IMR-90 (cell line): ENCODE data around the gene TIGAR. TPM values are rescaled to one million over a fixed set of nuclear protein-coding genes. Genes with fewer than 3 reads are reported as not detected.

Source experiments
- ATAC-seq: fragments of 200-7000 bp; cut with Tn5 transposase; 2 replicates; pipeline ENCODE4 v1.9.1; 2020; ENCODE audit warnings: low read depth, mild to moderate bottlenecking, moderate library complexity
- BruUV-seq: library from RNA; stranded (reverse); fragments of 400-500 nt; replicated peaks from 2 replicates; lab custom pipeline; 2021; lab: Mats Ljungman, UMichigan
- CTCF ChIA-PET: fragments of 300-600 bp; formaldehyde crosslinking; extraction: SDS; loops from one replicate; lab custom pipeline; 2021; ENCODE audit warnings: antibody characterized with exemption; lab: Yijun Ruan, JAX
- POLR2A ChIA-PET: fragments of 300-600 bp; sonication (Branson Sonifier 250); formaldehyde crosslinking; loops from one replicate; lab custom pipeline; 2022; ENCODE audit warnings: antibody characterized with exemption; ENCODE audit not compliant: unreplicated experiment; lab: Charles Lee
- DNase-seq: peaks from one replicate; pipeline ENCODE4 v3.0.0; 2013
- H2AFZ ChIP-seq: replicated peaks from 2 replicates; pipeline ENCODE3; 2013; ENCODE audit warnings: low read length, mild to moderate bottlenecking; ENCODE audit not compliant: poor library complexity
- H2AK5ac ChIP-seq: 2 replicates; pipeline ENCODE4 v1.6.1; 2013; ENCODE audit warnings: low read depth, low read length, inconsistent platforms
- H2AK9ac ChIP-seq: replicated peaks from 2 replicates; pipeline ENCODE3; 2013; ENCODE audit warnings: mild to moderate bottlenecking, low read depth, low read length, moderate library complexity; ENCODE audit not compliant: poor library complexity
- H2BK120ac ChIP-seq: 2 replicates; pipeline ENCODE4 v1.6.1; 2013; ENCODE audit warnings: low read depth, low read length, inconsistent platforms
- H2BK15ac ChIP-seq: 3 replicates; pipeline ENCODE4 v1.6.1; 2013; ENCODE audit warnings: low read depth, low read length, inconsistent platforms
- H2BK20ac ChIP-seq: 2 replicates; pipeline ENCODE4 v1.6.1; 2013; ENCODE audit warnings: low read depth, mild to moderate bottlenecking, inconsistent platforms, low read length, moderate library complexity
- H2BK5ac ChIP-seq: 2 replicates; pipeline ENCODE4 v1.6.1; 2013; ENCODE audit warnings: mild to moderate bottlenecking, low read depth, low read length, inconsistent platforms; ENCODE audit not compliant: poor library complexity, severe bottlenecking
- H3K14ac ChIP-seq: replicated peaks from 2 replicates; pipeline ENCODE4 v1.6.1; 2013; ENCODE audit warnings: low read depth, low read length, inconsistent platforms
- H3K18ac ChIP-seq: 2 replicates; pipeline ENCODE4 v1.6.1; 2013; ENCODE audit warnings: low read depth, low read length, control low read depth
- H3K23ac ChIP-seq: 2 replicates; pipeline ENCODE4 v1.6.1; 2013; ENCODE audit warnings: low read depth, low read length, inconsistent platforms
- H3K27ac ChIP-seq: 2 replicates; pipeline ENCODE4 v1.5.1; 2013; ENCODE audit warnings: mild to moderate bottlenecking, control low read depth, low read length; ENCODE audit not compliant: insufficient read depth
- H3K27me3 ChIP-seq: 2 replicates; pipeline ENCODE4 v1.6.1; 2013; ENCODE audit warnings: low read length; ENCODE audit not compliant: control insufficient read depth, insufficient read depth
- H3K36me3 ChIP-seq: 2 replicates; pipeline ENCODE4 v1.6.1; 2013; ENCODE audit warnings: low read length, mixed read lengths; ENCODE audit not compliant: control insufficient read depth, insufficient read depth
- H3K4ac ChIP-seq: 2 replicates; pipeline ENCODE4 v1.6.1; 2013; ENCODE audit warnings: low read depth, low read length, inconsistent platforms
- H3K4me1 ChIP-seq: 2 replicates; pipeline ENCODE4 v1.6.1; 2013; ENCODE audit warnings: low read length, mixed read lengths; ENCODE audit not compliant: control insufficient read depth, insufficient read depth
- H3K4me2 ChIP-seq: 2 replicates; pipeline ENCODE4 v1.6.1; 2013; ENCODE audit warnings: low read depth, mild to moderate bottlenecking, control low read depth, low read length, moderate library complexity
- H3K4me3 ChIP-seq: 2 replicates; pipeline ENCODE4 v1.5.1; 2013; ENCODE audit warnings: low read depth, mild to moderate bottlenecking, control low read depth, low read length, moderate library complexity; ENCODE audit not compliant: insufficient read depth
- H3K56ac ChIP-seq: 2 replicates; pipeline ENCODE4 v1.6.1; 2013; ENCODE audit warnings: low read length, inconsistent platforms; ENCODE audit not compliant: insufficient read depth; ENCODE audit errors: extremely low read depth
- H3K79me1 ChIP-seq, 2 experiments: 2 replicates each; pipeline ENCODE4 v1.6.1; 2013; ENCODE audit warnings: low read length in 2 of 2, inconsistent platforms in 1 of 2, low read depth in 1 of 2
- H3K9ac ChIP-seq: 2 replicates; pipeline ENCODE4 v1.6.1; 2013; ENCODE audit warnings: low read depth, low read length, control low read depth
- H3K9me1 ChIP-seq: 2 replicates; pipeline ENCODE4 v1.6.1; 2013; ENCODE audit warnings: low read length, inconsistent platforms; ENCODE audit not compliant: insufficient read depth
- H3K9me3 ChIP-seq: 2 replicates; pipeline ENCODE4 v1.6.1; 2013; ENCODE audit warnings: low read length; ENCODE audit not compliant: control insufficient read depth, insufficient read depth
- H4K20me1 ChIP-seq: 2 replicates; pipeline ENCODE4 v1.6.1; 2013; ENCODE audit warnings: low read length, inconsistent platforms; ENCODE audit not compliant: insufficient read depth
- H4K5ac ChIP-seq: 2 replicates; pipeline ENCODE4 v1.6.1; 2013; ENCODE audit warnings: mild to moderate bottlenecking, low read depth, low read length, control low read depth
- H4K8ac ChIP-seq, 2 experiments: 2 replicates each; pipeline ENCODE4 v1.6.1; 2013; ENCODE audit warnings: low read depth in 2 of 2, low read length in 2 of 2, control low read depth in 1 of 2, inconsistent platforms in 1 of 2
- H4K91ac ChIP-seq: 2 replicates; pipeline ENCODE4 v1.6.1; 2013; ENCODE audit warnings: low read depth, low read length, inconsistent platforms; ENCODE audit not compliant: insufficient read depth
- BHLHE40 ChIP-seq: fragments of 150-350 bp; IDR thresholded peaks from 2 replicates; pipeline ENCODE4 v1.6.1; 2016; ENCODE audit warnings: mild to moderate bottlenecking, low read depth, low read length
- CHD1 ChIP-seq: IDR thresholded peaks from 2 replicates; pipeline ENCODE4 v1.6.1; 2012; ENCODE audit warnings: low read depth, low read length, improper control_type of control experiment
- MAZ ChIP-seq: IDR thresholded peaks from 2 replicates; pipeline ENCODE4 v1.6.1; 2012; ENCODE audit warnings: low read depth, mild to moderate bottlenecking, low read length, improper control_type of control experiment, moderate library complexity, borderline replicate concordance
- POLR2A ChIP-seq: IDR thresholded peaks from 2 replicates; pipeline ENCODE4 v1.6.1; 2012; ENCODE audit warnings: mild to moderate bottlenecking, low read depth, low read length
- RAD21 ChIP-seq: IDR thresholded peaks from 2 replicates; pipeline ENCODE4 v1.6.1; 2012; ENCODE audit warnings: low read length, improper control_type of control experiment
- RCOR1 ChIP-seq: IDR thresholded peaks from 2 replicates; pipeline ENCODE4 v1.6.1; 2012; ENCODE audit warnings: mild to moderate bottlenecking, low read length, improper control_type of control experiment; ENCODE audit not compliant: insufficient replicate concordance
- WGBS, 2 experiments: methylation state at CpG; one replicate each; pipeline versions ENCODE4 v1.1.5 to v1.1.7; 2013; ENCODE audit warnings: missing lambda C conversion rate in 2 of 2; ENCODE audit not compliant: insufficient read length in 1 of 2; ENCODE audit errors: extremely low coverage in 2 of 2; 5-methylcytosine and 5-hydroxymethylcytosine counted together
- dilution Hi-C: fragments of 300-500 bp; cut with HindIII; formaldehyde crosslinking; loops from one replicate; pipeline ENCODE4 v1.14.3; 2018; ENCODE audit warnings: low sequenced_read_pairs; ENCODE audit not compliant: unreplicated experiment
- in situ Hi-C: fragments of 300-500 bp; cut with MboI; formaldehyde crosslinking; loops from 3 replicates; pipeline ENCODE4 v1.14.3; 2019; ENCODE audit warnings: low sequenced_read_pairs, inconsistent platforms, mixed read lengths
- intact Hi-C: fragments of 100-400 bp; cut with micrococcal nuclease; formaldehyde crosslinking; loops from 2 replicates; pipeline ENCODE4 v1.10.0; 2022
- polyA plus RNA-seq, 3 experiments: library from polyadenylated mRNA; depleted of rRNA; stranded (reverse); fragments of >200 nt; gene quantifications; 2 replicates each; pipeline ENCODE4 v1.2.3, GENCODE V29; 2012; ENCODE audit warnings: low replicate concordance in 1 of 3
- total RNA-seq: library from RNA; depleted of rRNA; stranded (reverse); fragments of >200 nt; gene quantifications from 2 replicates; pipeline ENCODE4 v1.2.3, GENCODE V29; 2012
- TF ChIP-seq, protein P1 (sequence below): conservative IDR thresholded peaks from 2 replicates; pipeline ENCODE4 v1.5.1; 2012; ENCODE audit warnings: mild to moderate bottlenecking, low read depth, low read length, improper control_type of control experiment

Gene TIGAR
- total and polyA plus RNA-seq, 2 of the 4 experiments (the other 2 are of a cell fraction), result 7.3 to 13.7 TPM

DNA sequence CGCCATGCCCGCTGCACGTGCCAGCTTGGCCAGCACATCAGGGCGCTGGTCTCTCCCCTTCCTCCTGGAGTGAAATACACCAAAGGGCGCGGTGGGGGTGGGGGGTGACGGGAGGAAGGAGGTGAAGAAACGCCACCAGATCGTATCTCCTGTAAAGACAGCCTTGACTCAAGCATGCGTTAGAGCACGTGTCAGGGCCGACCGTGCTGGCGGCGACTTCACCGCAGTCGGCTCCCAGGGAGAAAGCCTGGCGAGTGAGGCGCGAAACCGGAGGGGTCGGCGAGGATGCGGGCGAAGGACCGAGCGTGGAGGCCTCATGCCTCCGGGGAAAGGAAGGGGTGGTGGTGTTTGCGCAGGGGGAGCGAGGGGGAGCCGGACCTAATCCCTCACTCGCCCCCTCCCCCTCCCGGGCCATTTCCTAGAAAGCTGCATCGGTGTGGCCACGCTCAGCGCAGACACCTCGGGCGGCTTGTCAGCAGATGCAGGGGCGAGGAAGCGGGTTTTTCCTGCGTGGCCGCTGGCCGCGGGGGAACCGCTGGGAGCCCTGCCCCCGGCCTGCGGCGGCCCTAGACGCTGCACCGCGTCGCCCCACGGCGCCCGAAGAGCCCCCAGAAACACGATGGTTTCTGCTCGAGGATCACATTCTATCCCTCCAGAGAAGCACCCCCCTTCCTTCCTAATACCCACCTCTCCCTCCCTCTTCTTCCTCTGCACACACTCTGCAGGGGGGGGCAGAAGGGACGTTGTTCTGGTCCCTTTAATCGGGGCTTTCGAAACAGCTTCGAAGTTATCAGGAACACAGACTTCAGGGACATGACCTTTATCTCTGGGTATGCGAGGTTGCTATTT lies 48.4 kb upstream of the TIGAR start:
- BruUV-seq, result no TSS peak
- no peak overlapping the region for H3K18ac ChIP-seq
- no peaks in the 10 kb centered on the region; the same call in 1 of the 2 replicates for H3K36me3 ChIP-seq
- 0 out of 2 replicates have a peak overlapping the region, but pooled peaks have one; percentile 14 for H2AK5ac ChIP-seq
- intact Hi-C loops (no loop called here), in situ Hi-C loops (no loop called here), dilution Hi-C loops (no loop called here)
- H4K91ac ChIP-seq, result no peak overlapping the region
- no peak for DNase-seq
- H4K8ac ChIP-seq, result no peak overlapping the region
- H3K23ac ChIP-seq, result no peak overlapping the region
- ChIA-PET POLR2A (no interaction called here), CTCF (interaction anchor here (0.6 kb wide), 1 partner anchor 171 kb away, joined by 6 read pairs; no protein-coding TSS in a partner anchor)
- H2AK9ac ChIP-seq, result no peak overlapping the region
- no peak overlapping the region for H2BK5ac ChIP-seq
- peaks cover 83% of the 10 kb centered on the region for H3K27me3 ChIP-seq
- H4K20me1 ChIP-seq, result no peaks in the 10 kb centered on the region
- H3K4ac ChIP-seq, result no peak overlapping the region
- no peaks in the 10 kb centered on the region for H3K79me1 ChIP-seq
- H3K9ac ChIP-seq, result no peak overlapping the region
- no peak overlapping the region for H3K4me3 ChIP-seq
- no peak overlapping the region for H2BK20ac ChIP-seq
- H3K9me3 ChIP-seq, result peaks cover 4% of the 10 kb centered on the region
- WGBS, 2 experiments, result 3% methylated on average over 7 of the region's 62 CpGs; no CpG with 5 or more reads in 1 of the 2 experiments
- TF ChIP-seq CHD1 (no peak), RAD21 (no peak), RCOR1 (no peak), POLR2A (no peak), MAZ (no peak), BHLHE40 (peak; percentile 38; the same call in 1 of the 2 replicates)
- TF ChIP-seq, protein P1, sequence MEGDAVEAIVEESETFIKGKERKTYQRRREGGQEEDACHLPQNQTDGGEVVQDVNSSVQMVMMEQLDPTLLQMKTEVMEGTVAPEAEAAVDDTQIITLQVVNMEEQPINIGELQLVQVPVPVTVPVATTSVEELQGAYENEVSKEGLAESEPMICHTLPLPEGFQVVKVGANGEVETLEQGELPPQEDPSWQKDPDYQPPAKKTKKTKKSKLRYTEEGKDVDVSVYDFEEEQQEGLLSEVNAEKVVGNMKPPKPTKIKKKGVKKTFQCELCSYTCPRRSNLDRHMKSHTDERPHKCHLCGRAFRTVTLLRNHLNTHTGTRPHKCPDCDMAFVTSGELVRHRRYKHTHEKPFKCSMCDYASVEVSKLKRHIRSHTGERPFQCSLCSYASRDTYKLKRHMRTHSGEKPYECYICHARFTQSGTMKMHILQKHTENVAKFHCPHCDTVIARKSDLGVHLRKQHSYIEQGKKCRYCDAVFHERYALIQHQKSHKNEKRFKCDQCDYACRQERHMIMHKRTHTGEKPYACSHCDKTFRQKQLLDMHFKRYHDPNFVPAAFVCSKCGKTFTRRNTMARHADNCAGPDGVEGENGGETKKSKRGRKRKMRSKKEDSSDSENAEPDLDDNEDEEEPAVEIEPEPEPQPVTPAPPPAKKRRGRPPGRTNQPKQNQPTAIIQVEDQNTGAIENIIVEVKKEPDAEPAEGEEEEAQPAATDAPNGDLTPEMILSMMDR, result no peak
- no peak overlapping the region for H3K27ac ChIP-seq
- no peak overlapping the region for H3K14ac ChIP-seq
- ATAC-seq, result no peak
- no peaks in the 10 kb centered on the region for H3K9me1 ChIP-seq
- H3K56ac ChIP-seq, result no peak overlapping the region
- peak overlapping the region; percentile 52 for H2AFZ ChIP-seq
- H3K4me2 ChIP-seq, result peak overlapping the region; percentile 23; the same call in 1 of the 2 replicates
- H2BK15ac ChIP-seq, result no peak overlapping the region
- no peak overlapping the region for H2BK120ac ChIP-seq
- peaks cover 3% of the 10 kb centered on the region; the same call in 1 of the 2 replicates for H3K4me1 ChIP-seq
- H4K5ac ChIP-seq, result no peak overlapping the region
